GM21717 (cell line): ENCODE measurements around the gene PAX5.

Experiments used
- ATAC-seq: cut with Tn5 transposase; IDR thresholded peaks from one replicate; pipeline ENCODE4 v1.9.1; 2021; ENCODE audit warnings: mild to moderate bottlenecking, moderate library complexity; ENCODE audit not compliant: unreplicated experiment

The PAX5 gene

GRCh38 chr9:36962691-36963090 is 71.4 kb downstream of the PAX5 start:
- ATAC-seq: no peak

- no peak for ATAC-seq
Measured at GRCh38 chr9:36961561-36962325, 72.3 kb downstream of the PAX5 start.

- ATAC-seq: no peak
Measured at GRCh38 chr9:36961051-36961450, 73.0 kb downstream of the PAX5 start.

GRCh38 chr9:36960575-36960955 is 73.5 kb downstream of the PAX5 start:
- ATAC-seq: no peak

- ATAC-seq: no peak
Measured at GRCh38 chr9:36959681-36960574, 74.1 kb downstream of the PAX5 start.

- ATAC-seq: no peak
Measured at GRCh38 chr9:36956908-36957307, 77.2 kb downstream of the PAX5 start.

- no peak for ATAC-seq
Measured at GRCh38 chr9:36950389-36950788, 83.7 kb downstream of the PAX5 start.

GRCh38 chr9:36949466-36949865 is 84.6 kb downstream of the PAX5 start:
- no peak for ATAC-seq

- ATAC-seq: no peak
Measured at GRCh38 chr9:36948051-36948450, 86.0 kb downstream of the PAX5 start.

- no peak for ATAC-seq
Measured at GRCh38 chr9:36946653-36947052, 87.4 kb downstream of the PAX5 start.

GRCh38 chr9:36945999-36946398 is 88.1 kb downstream of the PAX5 start:
- ATAC-seq: no peak

GRCh38 chr9:36942891-36943290 is 91.2 kb downstream of the PAX5 start:
- ATAC-seq: no peak

- no peak for ATAC-seq
Measured at GRCh38 chr9:36941441-36941840, 92.6 kb downstream of the PAX5 start.

GRCh38 chr9:36940881-36941280 is 93.2 kb downstream of the PAX5 start:
- ATAC-seq: no peak

GRCh38 chr9:36940500-36940853 is 93.6 kb downstream of the PAX5 start:
- no peak for ATAC-seq

GRCh38 chr9:36939655-36940499 is 94.2 kb downstream of the PAX5 start:
- ATAC-seq: no peak

GRCh38 chr9:36939214-36939613 is 94.9 kb downstream of the PAX5 start:
- no peak for ATAC-seq

GRCh38 chr9:36938617-36939016 is 95.5 kb downstream of the PAX5 start:
- ATAC-seq: no peak

GRCh38 chr9:36937951-36938350 is 96.1 kb downstream of the PAX5 start:
- ATAC-seq: no peak

- ATAC-seq: no peak
Measured at GRCh38 chr9:36937346-36937745, 96.7 kb downstream of the PAX5 start.

- no peak for ATAC-seq
Measured at GRCh38 chr9:36936498-36936831, 97.6 kb downstream of the PAX5 start.
